Measurements from ENCODE around the gene CPNE4. TPM values are rescaled to one million over a fixed set of nuclear protein-coding genes. Genes with fewer than 3 reads are reported as not detected.

The CPNE4 gene
- total and polyA plus RNA-seq, 2 donors from 2014 or later: 0.79 to 1.2 TPM

GRCh38 chr3:131962982-131963381 is 71.8 kb downstream of the CPNE4 start:
- Histone ChIP-seq H3K4me1 (ENCODE audit: control insufficient read depth in 2 of 3, insufficient read depth in 2 of 3, low read depth in 1 of 3, low read length in 3 of 3) (no peaks in the 10 kb centered on the region), H3K36me3 (ENCODE audit: control insufficient read depth in 2 of 3, insufficient read depth in 3 of 3, low read length in 3 of 3) (no peaks in the 10 kb centered on the region), H3K27ac (ENCODE audit: low read depth in 2 of 2, low read length in 2 of 2) (no peak overlapping the region), H3K27me3 (ENCODE audit: control insufficient read depth, insufficient read depth, low read length) (no peaks in the 10 kb centered on the region), H3K4me3 (ENCODE audit: low read length in 3 of 3) (no peak overlapping the region), H3K9me3 (ENCODE audit: control insufficient read depth in 2 of 3, insufficient read depth in 1 of 3, low read length in 3 of 3) (no peaks in the 10 kb centered on the region), H3K9ac (ENCODE audit: low read length in 3 of 3) (no peak overlapping the region)
- DNase-seq: no peak
- no peak for TF ChIP-seq CTCF (IDR thresholded peaks at IDR 0.05; ENCODE audit: borderline replicate concordance, extremely low read depth, insufficient read depth)
- intact Hi-C loops (cut with DNase I): no loop called here
- FAIRE-seq: no peak

DNA sequence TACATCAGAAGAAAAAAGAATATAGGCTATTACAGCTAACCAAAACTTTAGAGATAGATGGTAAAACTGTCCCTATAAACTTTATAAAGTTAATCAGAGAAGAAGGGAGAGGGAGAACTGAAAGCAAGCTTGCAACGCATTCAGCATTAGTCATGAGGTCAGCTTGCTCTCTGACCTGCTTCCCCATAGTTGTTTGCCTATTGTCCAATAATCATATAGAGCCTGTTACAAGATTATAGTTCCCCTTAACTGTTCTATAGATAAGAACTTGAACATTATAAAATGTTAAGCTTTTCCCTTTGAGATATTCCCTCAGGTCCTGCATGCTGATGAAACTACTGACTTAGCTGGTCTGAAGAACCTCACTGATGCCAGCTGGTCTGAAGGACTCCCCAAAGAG is 74.5 kb downstream of the CPNE4 start:
- H3K36me3 ChIP-seq (ENCODE audit: control insufficient read depth in 2 of 3, insufficient read depth in 3 of 3, low read length in 3 of 3): no peaks in the 10 kb centered on the region
- intact Hi-C loops (cut with DNase I): no loop called here
- no peaks in the 10 kb centered on the region for H3K27me3 ChIP-seq (ENCODE audit: control insufficient read depth, insufficient read depth, low read length)
- no peak for FAIRE-seq
- no peak overlapping the region for H3K27ac ChIP-seq (ENCODE audit: low read depth in 2 of 2, low read length in 2 of 2)
- H3K9me3 ChIP-seq (ENCODE audit: control insufficient read depth in 2 of 3, insufficient read depth in 1 of 3, low read length in 3 of 3): no peaks in the 10 kb centered on the region
- TF ChIP-seq CTCF (IDR thresholded peaks at IDR 0.05; ENCODE audit: borderline replicate concordance, extremely low read depth, insufficient read depth): no peak
- no peak for DNase-seq
- no peak overlapping the region for H3K9ac ChIP-seq (ENCODE audit: low read length in 3 of 3)
- no peaks in the 10 kb centered on the region for H3K4me1 ChIP-seq (ENCODE audit: control insufficient read depth in 2 of 3, insufficient read depth in 2 of 3, low read depth in 1 of 3, low read length in 3 of 3)
- H3K4me3 ChIP-seq (ENCODE audit: low read length in 3 of 3): no peak overlapping the region

DNA sequence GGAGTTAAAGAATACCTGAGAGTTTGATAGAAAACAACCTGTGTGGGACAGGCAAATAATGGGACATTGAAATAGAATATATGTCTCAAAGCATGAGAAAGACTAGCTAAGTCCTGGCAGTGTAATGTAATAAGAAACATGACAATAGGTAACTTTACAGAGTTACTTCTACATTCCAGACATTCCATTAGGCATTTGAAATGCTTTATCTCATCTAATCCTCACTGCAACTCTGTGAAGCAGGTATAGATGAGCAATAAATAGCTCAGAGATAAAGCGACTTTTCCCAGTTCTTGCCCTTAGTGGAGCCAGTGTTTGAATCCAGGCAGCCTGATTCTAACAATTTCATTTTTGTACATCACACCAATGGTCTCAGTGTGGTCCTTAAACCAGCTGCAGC is 76.8 kb downstream of the CPNE4 start:
- Histone ChIP-seq H3K4me1 (ENCODE audit: control insufficient read depth in 2 of 3, insufficient read depth in 2 of 3, low read depth in 1 of 3, low read length in 3 of 3) (no peaks in the 10 kb centered on the region), H3K36me3 (ENCODE audit: control insufficient read depth in 2 of 3, insufficient read depth in 3 of 3, low read length in 3 of 3) (no peaks in the 10 kb centered on the region), H3K27ac (ENCODE audit: low read depth in 2 of 2, low read length in 2 of 2) (no peak overlapping the region), H3K9ac (ENCODE audit: low read length in 3 of 3) (no peak overlapping the region), H3K9me3 (ENCODE audit: control insufficient read depth in 2 of 3, insufficient read depth in 1 of 3, low read length in 3 of 3) (no peaks in the 10 kb centered on the region), H3K4me3 (ENCODE audit: low read length in 3 of 3) (no peak overlapping the region), H3K27me3 (ENCODE audit: control insufficient read depth, insufficient read depth, low read length) (no peaks in the 10 kb centered on the region)
- intact Hi-C loops (cut with DNase I): no loop called here
- no peak for TF ChIP-seq CTCF (IDR thresholded peaks at IDR 0.05; ENCODE audit: borderline replicate concordance, extremely low read depth, insufficient read depth)
- FAIRE-seq (no peak), DNase-seq (no peak)

DNA sequence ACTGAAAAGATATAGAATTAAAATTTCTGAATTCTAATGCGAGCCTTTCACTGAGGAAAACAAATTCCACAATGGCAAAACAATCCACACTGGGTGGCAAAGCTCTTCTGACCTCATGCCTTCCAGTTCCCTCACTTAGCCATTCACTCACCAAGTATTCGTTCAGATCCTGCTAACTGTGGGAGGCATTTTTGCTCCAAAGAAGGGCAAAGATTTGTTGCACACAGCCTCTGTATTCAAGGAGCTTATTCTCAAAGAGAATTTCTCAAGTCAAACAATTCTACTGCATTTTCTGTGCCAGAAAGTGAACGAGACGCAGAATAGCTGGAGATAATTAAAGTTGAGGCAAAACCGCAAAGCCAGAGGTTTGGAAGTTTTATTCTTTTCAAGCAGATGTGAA is 77.3 kb downstream of the CPNE4 start:
- no peak overlapping the region for H3K4me3 ChIP-seq (ENCODE audit: low read length in 3 of 3)
- TF ChIP-seq CTCF (IDR thresholded peaks at IDR 0.05; ENCODE audit: borderline replicate concordance, extremely low read depth, insufficient read depth): no peak
- no peaks in the 10 kb centered on the region for H3K9me3 ChIP-seq (ENCODE audit: control insufficient read depth in 2 of 3, insufficient read depth in 1 of 3, low read length in 3 of 3)
- DNase-seq (no peak), FAIRE-seq (no peak)
- no peaks in the 10 kb centered on the region for H3K4me1 ChIP-seq (ENCODE audit: control insufficient read depth in 2 of 3, insufficient read depth in 2 of 3, low read depth in 1 of 3, low read length in 3 of 3)
- H3K27me3 ChIP-seq (ENCODE audit: control insufficient read depth, insufficient read depth, low read length): no peaks in the 10 kb centered on the region
- no peak overlapping the region for H3K27ac ChIP-seq (ENCODE audit: low read depth in 2 of 2, low read length in 2 of 2)
- no peaks in the 10 kb centered on the region for H3K36me3 ChIP-seq (ENCODE audit: control insufficient read depth in 2 of 3, insufficient read depth in 3 of 3, low read length in 3 of 3)
- no peak overlapping the region for H3K9ac ChIP-seq (ENCODE audit: low read length in 3 of 3)
- intact Hi-C loops (cut with DNase I): no loop called here

Measured in kidney (tissue), 14 donors.